ENCODE measurements around the gene INCA1.

DNA sequence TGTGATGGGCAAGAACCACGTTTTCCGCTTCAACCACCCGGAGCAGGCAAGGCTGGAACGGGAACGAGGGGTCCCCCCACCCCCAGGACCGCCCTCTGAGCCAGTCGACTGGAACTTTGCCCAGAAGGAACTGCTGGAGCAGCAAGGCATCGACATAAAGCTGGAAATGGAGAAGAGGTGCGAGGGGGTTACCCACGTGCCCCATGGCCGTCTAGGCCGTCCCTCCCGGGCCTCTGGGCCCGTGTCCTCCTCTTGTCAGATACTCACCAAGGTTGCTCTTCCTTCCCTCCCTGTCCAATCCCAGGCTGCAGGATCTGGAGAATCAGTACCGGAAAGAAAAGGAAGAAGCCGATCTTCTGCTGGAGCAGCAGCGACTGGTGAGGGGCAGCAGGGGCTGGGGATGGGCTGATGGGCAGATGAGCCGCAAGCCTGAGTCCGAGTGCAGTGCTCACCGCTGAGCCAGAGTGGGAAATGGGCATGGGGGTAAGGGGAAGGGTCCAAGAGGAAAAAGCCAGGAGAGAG is 23.2 kb upstream of the INCA1 start:
- TF ChIP-seq, protein P1, sequence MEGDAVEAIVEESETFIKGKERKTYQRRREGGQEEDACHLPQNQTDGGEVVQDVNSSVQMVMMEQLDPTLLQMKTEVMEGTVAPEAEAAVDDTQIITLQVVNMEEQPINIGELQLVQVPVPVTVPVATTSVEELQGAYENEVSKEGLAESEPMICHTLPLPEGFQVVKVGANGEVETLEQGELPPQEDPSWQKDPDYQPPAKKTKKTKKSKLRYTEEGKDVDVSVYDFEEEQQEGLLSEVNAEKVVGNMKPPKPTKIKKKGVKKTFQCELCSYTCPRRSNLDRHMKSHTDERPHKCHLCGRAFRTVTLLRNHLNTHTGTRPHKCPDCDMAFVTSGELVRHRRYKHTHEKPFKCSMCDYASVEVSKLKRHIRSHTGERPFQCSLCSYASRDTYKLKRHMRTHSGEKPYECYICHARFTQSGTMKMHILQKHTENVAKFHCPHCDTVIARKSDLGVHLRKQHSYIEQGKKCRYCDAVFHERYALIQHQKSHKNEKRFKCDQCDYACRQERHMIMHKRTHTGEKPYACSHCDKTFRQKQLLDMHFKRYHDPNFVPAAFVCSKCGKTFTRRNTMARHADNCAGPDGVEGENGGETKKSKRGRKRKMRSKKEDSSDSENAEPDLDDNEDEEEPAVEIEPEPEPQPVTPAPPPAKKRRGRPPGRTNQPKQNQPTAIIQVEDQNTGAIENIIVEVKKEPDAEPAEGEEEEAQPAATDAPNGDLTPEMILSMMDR (IDR thresholded peaks at IDR 0.05; ENCODE audit: poor library complexity): no peak
- TF ChIP-seq EZH2 (IDR thresholded peaks at IDR 0.05; ENCODE audit: borderline replicate concordance): no peak

All from hepatocyte (in vitro differentiated cells).